GM18507 (cell line): ENCODE data around the gene AMZ1.

Source experiments
- DNase-seq: peaks from one replicate; pipeline ENCODE4 v3.0.0; 2011; ENCODE audit warnings: low read depth; ENCODE audit not compliant: insufficient read length; ENCODE audit errors: extremely low spot score
- FAIRE-seq: peaks from 2 replicates; lab custom pipeline; 2011; peaks lifted over from hg19 to GRCh38; lab: Jason Lieb, UNC

The AMZ1 gene

GRCh38 chr7:2650451-2650850 is 37.6 kb upstream of the AMZ1 start:
- FAIRE-seq (no peak), DNase-seq (no peak)

DNA sequence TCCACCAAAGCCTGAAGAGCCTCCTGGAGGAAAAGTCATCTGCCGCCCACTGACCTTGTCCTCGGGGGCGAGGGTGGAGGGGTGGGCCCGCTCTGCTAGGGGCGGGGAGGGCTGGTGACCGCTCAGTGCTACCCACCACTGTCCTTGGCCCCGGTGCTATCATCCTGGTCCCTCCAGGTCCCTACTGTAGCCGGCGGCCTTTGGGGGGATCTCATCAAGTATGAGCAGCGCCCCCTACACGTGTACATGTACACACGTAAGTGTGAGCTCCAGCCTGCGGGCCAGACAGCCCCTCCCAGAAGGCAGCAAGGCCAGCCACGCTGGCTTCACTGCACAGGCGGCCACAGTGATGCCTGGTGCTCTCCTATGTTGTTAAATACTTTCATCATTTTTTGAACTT is 36.7 kb upstream of the AMZ1 start:
- FAIRE-seq: no peak
- no peak for DNase-seq

DNA sequence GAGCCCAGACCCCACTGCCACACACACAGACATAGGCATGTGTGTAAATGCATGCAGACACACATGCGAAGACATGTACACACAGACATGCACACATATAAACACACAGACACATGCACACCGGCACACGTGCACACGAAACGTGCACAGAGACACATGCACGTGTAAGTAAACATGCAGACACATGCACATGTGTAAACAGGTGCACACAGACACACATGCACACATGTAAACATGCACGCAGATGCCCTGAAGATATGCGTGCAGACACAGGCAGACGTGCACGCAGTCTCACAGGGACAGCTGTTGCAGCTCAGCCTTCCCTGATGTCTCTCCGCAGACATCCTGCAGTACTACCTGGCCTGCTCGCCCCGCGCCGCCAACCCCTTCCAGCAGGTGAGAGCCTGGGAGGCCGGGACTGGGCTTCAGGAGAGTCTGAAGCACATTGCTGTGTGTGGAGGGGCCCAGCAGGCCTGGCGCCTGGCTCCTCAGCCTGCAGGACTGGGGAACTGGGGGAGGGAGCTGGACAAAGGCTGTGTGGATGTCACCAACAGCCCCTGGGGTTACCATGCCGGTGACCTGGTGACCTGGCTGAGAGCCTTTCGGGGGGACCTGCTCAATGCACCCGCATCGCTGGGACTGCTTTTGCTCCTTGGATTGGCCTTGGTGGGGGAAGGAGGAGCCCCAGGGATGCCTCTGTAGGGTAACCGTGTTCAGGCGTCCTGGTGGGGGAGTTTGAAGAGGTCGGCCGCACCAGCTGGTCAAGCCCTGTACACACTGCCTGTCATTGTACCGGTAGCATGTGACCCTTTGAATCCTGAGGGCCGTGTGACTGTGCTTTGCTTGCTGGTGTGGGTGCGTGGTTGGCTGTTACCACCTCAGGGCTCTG is 35.9 kb upstream of the AMZ1 start:
- no peak for FAIRE-seq
- DNase-seq: no peak

GRCh38 chr7:2652736-2653060 is 35.3 kb upstream of the AMZ1 start:
- DNase-seq: no peak
- FAIRE-seq: no peak

DNA sequence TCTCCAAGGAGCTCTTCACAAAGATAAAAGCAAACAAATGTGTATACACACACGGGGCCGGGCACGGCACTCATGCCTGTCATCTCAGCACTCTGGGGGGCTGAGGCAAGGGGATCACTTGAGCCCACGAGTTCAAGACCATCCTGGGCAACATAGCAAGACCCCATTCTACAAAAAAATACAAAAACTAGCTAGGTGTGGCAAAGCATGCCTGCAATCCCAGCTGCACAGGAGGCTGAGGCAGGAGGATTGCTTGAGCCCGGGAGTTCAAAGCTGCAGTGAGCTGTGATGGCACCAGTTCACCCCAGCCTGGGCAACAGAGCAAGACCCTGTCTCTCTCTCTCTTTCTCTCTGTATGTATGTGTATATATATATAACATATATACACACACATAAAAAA is 33.9 kb upstream of the AMZ1 start:
- FAIRE-seq (no peak), DNase-seq (no peak)

DNA sequence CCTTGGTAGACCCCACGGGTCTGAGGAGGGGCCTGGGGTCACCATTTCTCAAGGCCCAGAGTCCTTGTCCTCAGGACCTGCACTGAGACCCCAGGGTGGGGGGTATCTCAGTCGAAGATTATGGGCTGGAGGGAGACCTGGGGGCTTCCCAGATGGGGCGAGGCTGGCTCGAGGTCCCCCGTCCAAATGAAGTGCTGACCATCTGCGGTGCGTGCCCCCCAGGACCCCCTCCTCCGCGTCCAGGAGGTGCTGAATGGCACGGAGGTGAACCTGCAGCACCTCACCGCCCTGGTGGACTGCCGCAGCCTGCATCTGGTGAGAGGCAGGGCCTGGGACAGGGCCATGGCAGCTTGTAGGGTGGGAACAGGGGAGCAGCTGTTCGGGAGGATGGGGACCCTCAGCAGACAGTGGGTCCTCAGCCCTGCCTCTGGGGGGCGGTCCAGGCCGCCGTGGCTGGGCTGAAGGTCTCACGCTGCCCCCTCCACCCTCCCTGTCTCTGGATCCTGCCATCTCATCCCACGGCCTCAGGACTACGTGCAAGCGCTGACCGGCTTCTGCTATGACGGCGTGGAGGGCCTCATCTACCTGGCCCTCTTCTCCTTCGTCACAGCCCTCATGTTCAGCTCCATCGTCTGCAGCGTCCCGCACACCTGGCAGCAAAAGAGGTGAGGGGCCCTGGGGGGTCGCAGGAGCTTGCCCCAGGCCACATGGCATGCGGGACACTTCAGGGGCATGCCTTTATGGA is 32.0 kb upstream of the AMZ1 start:
- DNase-seq: no peak
- no peak for FAIRE-seq

DNA sequence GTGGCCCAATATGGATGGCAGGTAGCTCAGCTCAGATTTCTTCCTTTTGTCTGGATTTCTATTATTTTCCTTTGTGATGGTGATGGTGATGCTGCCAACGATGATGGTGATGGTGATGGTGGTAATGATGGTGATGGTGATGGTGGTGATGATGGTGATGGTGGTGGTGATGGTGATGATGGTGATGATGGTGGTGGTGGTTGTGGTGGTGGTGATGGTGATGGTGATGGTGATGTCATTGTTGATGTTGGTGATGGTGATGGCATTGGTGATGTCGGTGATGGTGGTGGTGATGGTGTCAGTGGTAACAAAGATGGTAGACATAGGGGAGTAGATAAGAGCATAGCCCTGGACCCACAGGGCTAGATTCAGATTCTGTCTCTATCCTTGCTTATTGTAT is 30.8 kb upstream of the AMZ1 start:
- DNase-seq (no peak), FAIRE-seq (no peak)

DNA sequence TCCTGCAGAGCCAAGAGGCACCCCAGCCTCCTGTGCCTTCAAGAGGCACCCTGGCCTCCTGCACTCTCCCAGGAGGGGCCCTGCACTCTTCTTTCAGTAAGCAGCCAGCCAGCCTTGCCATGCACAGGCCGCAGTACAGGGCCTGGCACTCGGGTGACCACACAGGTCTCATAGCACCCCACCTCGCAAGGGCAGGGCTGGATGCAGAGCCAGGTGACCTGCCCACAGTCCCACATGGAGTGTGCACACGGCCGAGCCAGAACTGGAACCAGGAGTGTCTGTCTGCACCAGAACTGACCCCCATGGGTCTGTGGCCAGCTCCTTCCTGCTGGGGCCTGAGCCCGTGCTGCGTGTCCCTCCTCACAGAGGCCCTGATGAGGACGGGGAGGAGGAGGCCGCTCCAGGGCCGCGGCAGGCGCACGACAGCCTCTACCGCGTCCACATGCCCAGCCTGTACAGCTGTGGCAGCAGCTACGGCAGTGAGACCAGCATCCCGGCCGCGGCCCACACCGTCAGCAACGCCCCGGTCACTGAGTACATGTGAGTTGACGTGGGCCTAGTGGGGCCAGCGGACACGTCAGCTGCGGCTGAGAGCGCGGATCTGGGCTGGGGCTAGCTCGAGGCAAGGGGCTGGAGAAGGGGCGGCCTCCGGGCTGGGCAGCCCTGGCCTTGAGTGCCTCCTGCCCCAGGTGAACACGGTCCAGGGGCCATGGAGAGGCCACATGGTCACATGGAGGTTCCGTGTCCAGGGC is 29.9 kb upstream of the AMZ1 start:
- DNase-seq: no peak
- FAIRE-seq: no peak

DNA sequence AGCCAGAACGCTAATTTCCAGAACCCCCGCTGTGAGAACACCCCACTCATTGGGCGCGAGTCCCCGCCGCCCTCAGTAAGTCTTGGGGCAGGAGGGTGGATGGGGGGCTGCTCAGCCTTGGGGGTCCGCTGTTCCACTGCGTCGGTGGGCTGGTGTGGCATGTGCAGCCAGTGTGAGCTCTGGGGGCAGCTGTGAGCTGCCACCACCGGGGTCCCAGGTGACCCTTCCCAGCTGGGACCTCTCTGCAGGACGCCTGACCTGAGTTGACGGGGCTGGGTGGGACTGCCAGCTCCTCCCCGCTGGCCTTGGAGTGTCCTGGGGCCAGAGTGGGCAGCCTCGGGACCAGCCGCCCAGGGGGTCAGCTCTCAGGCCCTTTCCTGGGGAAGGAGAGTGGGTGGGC is 29.1 kb upstream of the AMZ1 start:
- no peak for FAIRE-seq

DNA sequence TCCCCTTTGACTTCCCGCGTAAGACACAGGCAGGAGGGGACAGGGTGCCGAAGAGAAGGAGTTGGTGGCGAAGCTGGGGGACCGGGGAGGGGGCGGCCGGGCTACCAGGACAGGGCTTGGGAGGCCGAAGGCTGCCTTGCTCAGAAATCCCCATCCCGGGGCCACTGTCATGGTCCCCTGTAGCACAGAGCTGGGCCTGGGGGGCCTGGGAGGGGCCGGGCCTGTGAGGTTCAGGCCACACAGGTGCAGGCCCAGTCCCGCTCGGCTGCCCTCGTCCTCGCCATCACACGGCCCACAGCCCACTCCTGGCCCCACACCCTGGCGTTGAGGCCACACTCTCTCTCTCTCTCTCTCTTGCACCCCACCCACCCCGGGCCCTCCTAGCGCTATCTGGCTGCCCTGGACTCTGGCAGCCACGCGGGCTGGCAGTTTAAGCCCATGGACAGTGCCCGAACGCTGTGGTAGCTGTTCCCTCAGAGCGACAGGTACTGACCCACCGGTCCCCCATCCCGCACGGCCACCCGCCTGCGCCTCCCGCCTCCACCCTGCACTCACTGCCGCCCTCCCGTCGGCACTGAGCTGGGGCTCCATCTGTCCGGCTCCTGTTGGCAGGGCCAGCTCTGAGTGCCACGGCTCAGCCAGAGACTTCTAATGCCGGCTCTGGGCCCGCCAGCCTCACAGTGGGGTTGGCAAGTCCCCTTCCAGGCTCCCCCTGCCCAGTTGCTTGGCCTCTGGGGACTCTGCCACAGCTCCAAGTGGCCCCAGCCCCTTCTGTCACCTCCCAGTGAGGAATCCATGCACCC is 28.2 kb upstream of the AMZ1 start:
- no peak for FAIRE-seq

More for the DNA sequence above, 29.1 kb upstream of the AMZ1 start:
- DNase-seq: no peak

GRCh38 chr7:2660359-2661095 is 27.5 kb upstream of the AMZ1 start:
- FAIRE-seq (no peak), DNase-seq (no peak)

More for the DNA sequence above, 28.2 kb upstream of the AMZ1 start:
- no peak for DNase-seq

DNA sequence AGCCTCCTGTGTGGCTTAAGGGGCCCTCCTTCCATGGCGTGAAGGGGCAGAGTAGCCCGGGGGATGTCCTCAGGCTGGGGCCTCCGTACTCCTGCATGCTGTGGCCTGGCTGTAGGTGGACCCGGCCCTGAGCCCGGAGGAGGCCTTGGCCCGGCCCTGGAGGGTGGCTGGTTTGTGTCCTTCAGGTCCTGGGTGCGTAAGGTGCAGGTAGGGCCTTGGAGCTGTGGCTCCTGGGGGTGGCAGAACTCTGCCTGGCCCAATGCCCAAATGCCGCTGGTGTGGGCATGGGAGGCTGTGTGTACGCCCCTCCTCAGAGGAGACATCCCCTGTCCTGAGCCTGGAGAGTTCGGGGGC is 26.9 kb upstream of the AMZ1 start:
- no peak for DNase-seq
- FAIRE-seq: no peak

- no peak for FAIRE-seq
- no peak for DNase-seq
Observed at GRCh38 chr7:2661602-2662272, 26.3 kb upstream of the AMZ1 start.

- FAIRE-seq: no peak
- DNase-seq: no peak
Observed at GRCh38 chr7:2662273-2663120, 25.5 kb upstream of the AMZ1 start.

- FAIRE-seq (no peak), DNase-seq (no peak)
Observed at GRCh38 chr7:2663121-2663886, 24.7 kb upstream of the AMZ1 start.

- no peak for FAIRE-seq
- no peak for DNase-seq
Observed at GRCh38 chr7:2663960-2664359, 24.0 kb upstream of the AMZ1 start.

GRCh38 chr7:2665359-2665791 is 22.6 kb upstream of the AMZ1 start:
- FAIRE-seq (no peak), DNase-seq (no peak)
